IMR-90 (cell line): Measurements from ENCODE around the gene TFEB. TPM values are rescaled to one million over a fixed set of nuclear protein-coding genes. Genes with fewer than 3 reads are reported as not detected.

ENCODE experiments used
- ATAC-seq: fragments of 200-7000 bp; cut with Tn5 transposase; 2 replicates; pipeline ENCODE4 v1.9.1; 2020; ENCODE audit warnings: low read depth, mild to moderate bottlenecking, moderate library complexity
- BruUV-seq: library from RNA; stranded (reverse); fragments of 400-500 nt; replicated peaks from 2 replicates; lab custom pipeline; 2021; lab: Mats Ljungman, UMichigan
- CTCF ChIA-PET: fragments of 300-600 bp; formaldehyde crosslinking; extraction: SDS; loops from one replicate; lab custom pipeline; 2021; ENCODE audit warnings: antibody characterized with exemption; lab: Yijun Ruan, JAX
- POLR2A ChIA-PET: fragments of 300-600 bp; sonication (Branson Sonifier 250); formaldehyde crosslinking; loops from one replicate; lab custom pipeline; 2022; ENCODE audit warnings: antibody characterized with exemption; ENCODE audit not compliant: unreplicated experiment; lab: Charles Lee
- DNase-seq: peaks from one replicate; pipeline ENCODE4 v3.0.0; 2013
- H2AFZ ChIP-seq: replicated peaks from 2 replicates; pipeline ENCODE3; 2013; ENCODE audit warnings: low read length, mild to moderate bottlenecking; ENCODE audit not compliant: poor library complexity
- H2AK5ac ChIP-seq: 2 replicates; pipeline ENCODE4 v1.6.1; 2013; ENCODE audit warnings: low read depth, low read length, inconsistent platforms
- H2AK9ac ChIP-seq: replicated peaks from 2 replicates; pipeline ENCODE3; 2013; ENCODE audit warnings: mild to moderate bottlenecking, low read depth, low read length, moderate library complexity; ENCODE audit not compliant: poor library complexity
- H2BK120ac ChIP-seq: 2 replicates; pipeline ENCODE4 v1.6.1; 2013; ENCODE audit warnings: low read depth, low read length, inconsistent platforms
- H2BK15ac ChIP-seq: 3 replicates; pipeline ENCODE4 v1.6.1; 2013; ENCODE audit warnings: low read depth, low read length, inconsistent platforms
- H2BK20ac ChIP-seq: 2 replicates; pipeline ENCODE4 v1.6.1; 2013; ENCODE audit warnings: low read depth, mild to moderate bottlenecking, inconsistent platforms, low read length, moderate library complexity
- H2BK5ac ChIP-seq: 2 replicates; pipeline ENCODE4 v1.6.1; 2013; ENCODE audit warnings: mild to moderate bottlenecking, low read depth, low read length, inconsistent platforms; ENCODE audit not compliant: poor library complexity, severe bottlenecking
- H3K14ac ChIP-seq: replicated peaks from 2 replicates; pipeline ENCODE4 v1.6.1; 2013; ENCODE audit warnings: low read depth, low read length, inconsistent platforms
- H3K18ac ChIP-seq: 2 replicates; pipeline ENCODE4 v1.6.1; 2013; ENCODE audit warnings: low read depth, low read length, control low read depth
- H3K23ac ChIP-seq: 2 replicates; pipeline ENCODE4 v1.6.1; 2013; ENCODE audit warnings: low read depth, low read length, inconsistent platforms
- H3K27ac ChIP-seq: 2 replicates; pipeline ENCODE4 v1.5.1; 2013; ENCODE audit warnings: mild to moderate bottlenecking, control low read depth, low read length; ENCODE audit not compliant: insufficient read depth
- H3K27me3 ChIP-seq: 2 replicates; pipeline ENCODE4 v1.6.1; 2013; ENCODE audit warnings: low read length; ENCODE audit not compliant: control insufficient read depth, insufficient read depth
- H3K36me3 ChIP-seq: 2 replicates; pipeline ENCODE4 v1.6.1; 2013; ENCODE audit warnings: low read length, mixed read lengths; ENCODE audit not compliant: control insufficient read depth, insufficient read depth
- H3K4ac ChIP-seq: 2 replicates; pipeline ENCODE4 v1.6.1; 2013; ENCODE audit warnings: low read depth, low read length, inconsistent platforms
- H3K4me1 ChIP-seq: 2 replicates; pipeline ENCODE4 v1.6.1; 2013; ENCODE audit warnings: low read length, mixed read lengths; ENCODE audit not compliant: control insufficient read depth, insufficient read depth
- H3K4me2 ChIP-seq: 2 replicates; pipeline ENCODE4 v1.6.1; 2013; ENCODE audit warnings: low read depth, mild to moderate bottlenecking, control low read depth, low read length, moderate library complexity
- H3K4me3 ChIP-seq: 2 replicates; pipeline ENCODE4 v1.5.1; 2013; ENCODE audit warnings: low read depth, mild to moderate bottlenecking, control low read depth, low read length, moderate library complexity; ENCODE audit not compliant: insufficient read depth
- H3K56ac ChIP-seq: 2 replicates; pipeline ENCODE4 v1.6.1; 2013; ENCODE audit warnings: low read length, inconsistent platforms; ENCODE audit not compliant: insufficient read depth; ENCODE audit errors: extremely low read depth
- H3K79me1 ChIP-seq, 2 experiments: 2 replicates each; pipeline ENCODE4 v1.6.1; 2013; ENCODE audit warnings: low read length in 2 of 2, inconsistent platforms in 1 of 2, low read depth in 1 of 2
- H3K9ac ChIP-seq: 2 replicates; pipeline ENCODE4 v1.6.1; 2013; ENCODE audit warnings: low read depth, low read length, control low read depth
- H3K9me1 ChIP-seq: 2 replicates; pipeline ENCODE4 v1.6.1; 2013; ENCODE audit warnings: low read length, inconsistent platforms; ENCODE audit not compliant: insufficient read depth
- H3K9me3 ChIP-seq: 2 replicates; pipeline ENCODE4 v1.6.1; 2013; ENCODE audit warnings: low read length; ENCODE audit not compliant: control insufficient read depth, insufficient read depth
- H4K20me1 ChIP-seq: 2 replicates; pipeline ENCODE4 v1.6.1; 2013; ENCODE audit warnings: low read length, inconsistent platforms; ENCODE audit not compliant: insufficient read depth
- H4K5ac ChIP-seq: 2 replicates; pipeline ENCODE4 v1.6.1; 2013; ENCODE audit warnings: mild to moderate bottlenecking, low read depth, low read length, control low read depth
- H4K8ac ChIP-seq, 2 experiments: 2 replicates each; pipeline ENCODE4 v1.6.1; 2013; ENCODE audit warnings: low read depth in 2 of 2, low read length in 2 of 2, control low read depth in 1 of 2, inconsistent platforms in 1 of 2
- H4K91ac ChIP-seq: 2 replicates; pipeline ENCODE4 v1.6.1; 2013; ENCODE audit warnings: low read depth, low read length, inconsistent platforms; ENCODE audit not compliant: insufficient read depth
- CEBPB ChIP-seq: IDR thresholded peaks from 2 replicates; pipeline ENCODE4 v1.6.1; 2012; ENCODE audit warnings: low read depth, low read length, improper control_type of control experiment
- CHD1 ChIP-seq: IDR thresholded peaks from 2 replicates; pipeline ENCODE4 v1.6.1; 2012; ENCODE audit warnings: low read depth, low read length, improper control_type of control experiment
- MAFK ChIP-seq: IDR thresholded peaks from 2 replicates; pipeline ENCODE4 v1.6.1; 2012; ENCODE audit warnings: low read depth, low read length, improper control_type of control experiment
- MXI1 ChIP-seq: IDR thresholded peaks from 2 replicates; pipeline ENCODE4 v1.6.1; 2012; ENCODE audit warnings: low read depth, mild to moderate bottlenecking, low read length, moderate library complexity, borderline replicate concordance
- NFE2L2 ChIP-seq: fragments of 150-350 bp; IDR thresholded peaks from 2 replicates; pipeline ENCODE4 v1.6.1; 2016; ENCODE audit warnings: low read depth, mild to moderate bottlenecking, low read length
- RAD21 ChIP-seq: IDR thresholded peaks from 2 replicates; pipeline ENCODE4 v1.6.1; 2012; ENCODE audit warnings: low read length, improper control_type of control experiment
- WGBS, 2 experiments: methylation state at CpG; one replicate each; pipeline versions ENCODE4 v1.1.5 to v1.1.7; 2013; ENCODE audit warnings: missing lambda C conversion rate in 2 of 2; ENCODE audit not compliant: insufficient read length in 1 of 2; ENCODE audit errors: extremely low coverage in 2 of 2; 5-methylcytosine and 5-hydroxymethylcytosine counted together
- dilution Hi-C: fragments of 300-500 bp; cut with HindIII; formaldehyde crosslinking; loops from one replicate; pipeline ENCODE4 v1.14.3; 2018; ENCODE audit warnings: low sequenced_read_pairs; ENCODE audit not compliant: unreplicated experiment
- in situ Hi-C: fragments of 300-500 bp; cut with MboI; formaldehyde crosslinking; loops from 3 replicates; pipeline ENCODE4 v1.14.3; 2019; ENCODE audit warnings: low sequenced_read_pairs, inconsistent platforms, mixed read lengths
- intact Hi-C: fragments of 100-400 bp; cut with micrococcal nuclease; formaldehyde crosslinking; loops from 2 replicates; pipeline ENCODE4 v1.10.0; 2022
- polyA plus RNA-seq, 3 experiments: library from polyadenylated mRNA; depleted of rRNA; stranded (reverse); fragments of >200 nt; gene quantifications; 2 replicates each; pipeline ENCODE4 v1.2.3, GENCODE V29; 2012; ENCODE audit warnings: low replicate concordance in 1 of 3
- total RNA-seq: library from RNA; depleted of rRNA; stranded (reverse); fragments of >200 nt; gene quantifications from 2 replicates; pipeline ENCODE4 v1.2.3, GENCODE V29; 2012
- TF ChIP-seq, protein P1 (sequence below): conservative IDR thresholded peaks from 2 replicates; pipeline ENCODE4 v1.5.1; 2012; ENCODE audit warnings: mild to moderate bottlenecking, low read depth, low read length, improper control_type of control experiment

TFEB gene
- total and polyA plus RNA-seq, 2 of the 4 experiments (the other 2 are of a cell fraction) = 4.5 to 4.9 TPM

DNA sequence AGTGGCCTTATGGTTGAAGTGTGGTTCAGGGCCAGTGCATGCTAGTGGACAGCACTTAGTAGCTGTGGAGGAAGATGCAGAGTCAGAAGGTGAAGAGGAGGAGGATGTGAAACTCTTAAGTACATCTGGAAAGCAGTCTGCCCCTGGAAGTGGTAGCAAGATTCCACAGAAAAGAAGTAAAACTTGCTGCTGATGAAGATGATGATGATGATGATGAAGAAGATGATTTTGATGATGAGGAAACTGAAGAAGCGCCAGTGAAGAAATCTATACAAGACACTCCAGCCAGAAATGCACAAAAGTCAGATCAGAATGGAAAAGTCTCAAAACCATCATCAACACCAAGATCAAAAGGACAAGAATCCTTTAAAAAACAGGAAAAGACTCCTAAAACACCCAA, 68.2 kb downstream of the TFEB start:
- H2AK5ac ChIP-seq = no peak overlapping the region
- BruUV-seq = no TSS peak
- ATAC-seq = no peak
- H3K27me3 ChIP-seq = peaks cover 27% of the 10 kb centered on the region
- intact Hi-C loops (no loop called here), in situ Hi-C loops (no loop called here), dilution Hi-C loops (no loop called here)
- H3K14ac ChIP-seq = no peak overlapping the region
- no peak overlapping the region for H3K4me3 ChIP-seq
- no peak overlapping the region for H3K23ac ChIP-seq
- H3K56ac ChIP-seq = no peak overlapping the region
- H4K91ac ChIP-seq = no peak overlapping the region
- no peaks in the 10 kb centered on the region for H3K9me1 ChIP-seq
- no peak overlapping the region for H2BK5ac ChIP-seq
- H2BK120ac ChIP-seq = no peak overlapping the region
- H3K27ac ChIP-seq = no peak overlapping the region
- H4K20me1 ChIP-seq = no peaks in the 10 kb centered on the region
- no peaks in the 10 kb centered on the region for H3K79me1 ChIP-seq
- no peak overlapping the region for H2BK15ac ChIP-seq
- H4K8ac ChIP-seq = no peak overlapping the region
- no peak overlapping the region for H3K4me2 ChIP-seq
- H3K9ac ChIP-seq = no peak overlapping the region
- peaks cover 2% of the 10 kb centered on the region; the same call in 1 of the 2 replicates for H3K9me3 ChIP-seq
- POLR2A ChIA-PET = no interaction called here
- H4K5ac ChIP-seq = no peak overlapping the region
- no peak for TF ChIP-seq MXI1
- TF ChIP-seq CHD1 = no peak
- TF ChIP-seq CEBPB = no peak
- TF ChIP-seq MAFK = no peak
- TF ChIP-seq, protein P1, sequence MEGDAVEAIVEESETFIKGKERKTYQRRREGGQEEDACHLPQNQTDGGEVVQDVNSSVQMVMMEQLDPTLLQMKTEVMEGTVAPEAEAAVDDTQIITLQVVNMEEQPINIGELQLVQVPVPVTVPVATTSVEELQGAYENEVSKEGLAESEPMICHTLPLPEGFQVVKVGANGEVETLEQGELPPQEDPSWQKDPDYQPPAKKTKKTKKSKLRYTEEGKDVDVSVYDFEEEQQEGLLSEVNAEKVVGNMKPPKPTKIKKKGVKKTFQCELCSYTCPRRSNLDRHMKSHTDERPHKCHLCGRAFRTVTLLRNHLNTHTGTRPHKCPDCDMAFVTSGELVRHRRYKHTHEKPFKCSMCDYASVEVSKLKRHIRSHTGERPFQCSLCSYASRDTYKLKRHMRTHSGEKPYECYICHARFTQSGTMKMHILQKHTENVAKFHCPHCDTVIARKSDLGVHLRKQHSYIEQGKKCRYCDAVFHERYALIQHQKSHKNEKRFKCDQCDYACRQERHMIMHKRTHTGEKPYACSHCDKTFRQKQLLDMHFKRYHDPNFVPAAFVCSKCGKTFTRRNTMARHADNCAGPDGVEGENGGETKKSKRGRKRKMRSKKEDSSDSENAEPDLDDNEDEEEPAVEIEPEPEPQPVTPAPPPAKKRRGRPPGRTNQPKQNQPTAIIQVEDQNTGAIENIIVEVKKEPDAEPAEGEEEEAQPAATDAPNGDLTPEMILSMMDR = no peak
- no peak for TF ChIP-seq RAD21
- TF ChIP-seq NFE2L2 = no peak
- no peaks in the 10 kb centered on the region for H3K36me3 ChIP-seq
- H3K4me1 ChIP-seq = no peaks in the 10 kb centered on the region
- CTCF ChIA-PET = no interaction called here
- H3K4ac ChIP-seq = no peak overlapping the region
- DNase-seq = no peak
- WGBS, 2 experiments = no CpG with 5 or more reads among the region's 1 CpG
- H2AFZ ChIP-seq = no peak overlapping the region
- no peak overlapping the region for H3K18ac ChIP-seq
- no peak overlapping the region for H2BK20ac ChIP-seq
- H2AK9ac ChIP-seq = no peak overlapping the region
